Fibroblast of peridontal ligament (primary cell): Measurements from ENCODE around the gene ZC3H4.

ENCODE experiments used
- DNase-seq: peaks from one replicate; pipeline ENCODE4 v3.0.0-alpha.2; 2010; ENCODE audit errors: extremely low read depth

ZC3H4 gene

DNA sequence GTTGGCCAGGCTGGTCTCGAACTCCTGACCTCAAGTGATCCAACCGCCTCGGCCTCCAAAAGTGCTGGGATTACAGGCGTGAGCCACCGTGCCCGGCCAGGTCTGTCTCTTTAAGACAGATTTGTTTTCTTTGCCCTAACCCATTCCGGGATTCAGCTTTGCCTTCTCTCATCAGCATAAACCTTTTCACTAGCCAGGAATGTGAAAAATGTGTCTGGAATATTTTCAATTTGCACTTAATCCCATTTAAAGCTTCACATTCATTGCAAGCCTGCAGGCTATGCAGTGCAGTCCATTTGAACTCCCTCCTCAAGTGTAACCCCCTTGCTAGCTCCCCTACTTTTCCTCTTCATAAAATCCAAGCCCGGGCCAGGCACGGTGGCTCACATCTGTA is 64.3 kb downstream of the ZC3H4 start:
- peak; percentile 33 for DNase-seq

GRCh38 chr19:47047763-47048405 is 65.7 kb downstream of the ZC3H4 start:
- DNase-seq: peak; percentile 91

GRCh38 chr19:47047272-47047762 is 66.3 kb downstream of the ZC3H4 start:
- no peak for DNase-seq

- no peak for DNase-seq
Observed at GRCh38 chr19:47045867-47046470, 67.6 kb downstream of the ZC3H4 start.

- DNase-seq: no peak
Observed at GRCh38 chr19:47044946-47045866, 68.4 kb downstream of the ZC3H4 start.

DNA sequence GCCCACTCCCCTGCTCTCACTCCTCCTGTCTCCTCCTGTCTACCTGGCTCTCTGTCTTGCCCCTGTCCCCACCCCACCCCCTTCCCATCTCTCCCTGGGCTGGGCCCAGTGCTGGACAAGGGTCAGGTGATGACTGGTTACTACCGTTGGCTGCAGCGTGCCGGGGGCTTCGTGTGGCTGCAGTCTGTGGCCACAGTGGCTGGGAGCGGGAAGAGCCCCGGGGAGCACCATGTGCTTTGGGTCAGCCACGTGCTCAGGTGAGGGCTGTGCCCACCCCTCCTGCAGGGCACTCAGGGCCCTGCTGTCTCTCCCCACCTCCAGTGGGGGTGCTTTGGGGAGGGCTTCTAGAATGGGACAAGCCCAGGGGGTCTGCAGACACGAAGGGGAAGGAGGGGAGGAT is 72.7 kb downstream of the ZC3H4 start:
- no peak for DNase-seq

DNA sequence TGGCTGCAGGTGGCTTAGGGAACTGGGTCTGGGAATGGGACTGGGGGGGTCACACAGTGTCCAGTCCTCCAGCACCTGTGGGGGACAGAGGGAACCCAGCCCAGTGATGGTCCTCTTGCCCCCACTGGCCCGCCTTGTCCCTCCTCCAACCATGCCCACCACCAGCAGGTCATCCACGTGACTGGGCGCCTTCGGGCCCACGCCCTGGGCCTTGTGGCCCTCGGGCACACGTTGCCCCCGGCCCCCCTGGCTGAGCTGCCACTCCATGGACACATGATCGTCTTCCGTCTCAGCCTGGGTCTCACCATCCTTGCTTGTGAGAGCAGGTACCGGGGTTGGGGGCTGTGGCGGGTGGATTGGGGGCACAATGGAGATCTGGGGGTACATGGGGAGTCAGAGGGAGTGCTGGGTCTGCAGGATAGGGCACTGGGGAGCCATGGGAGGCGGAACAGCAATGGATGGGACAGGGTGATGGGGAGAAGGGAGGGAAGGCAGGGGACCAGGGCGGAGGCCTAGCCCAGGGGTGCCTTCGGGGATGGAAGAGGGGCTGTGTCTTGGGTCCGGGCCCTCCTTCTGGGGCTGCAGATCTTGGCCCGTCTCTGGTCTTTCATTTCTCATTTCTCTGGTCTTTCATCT is 74.2 kb downstream of the ZC3H4 start:
- no peak for DNase-seq

DNA sequence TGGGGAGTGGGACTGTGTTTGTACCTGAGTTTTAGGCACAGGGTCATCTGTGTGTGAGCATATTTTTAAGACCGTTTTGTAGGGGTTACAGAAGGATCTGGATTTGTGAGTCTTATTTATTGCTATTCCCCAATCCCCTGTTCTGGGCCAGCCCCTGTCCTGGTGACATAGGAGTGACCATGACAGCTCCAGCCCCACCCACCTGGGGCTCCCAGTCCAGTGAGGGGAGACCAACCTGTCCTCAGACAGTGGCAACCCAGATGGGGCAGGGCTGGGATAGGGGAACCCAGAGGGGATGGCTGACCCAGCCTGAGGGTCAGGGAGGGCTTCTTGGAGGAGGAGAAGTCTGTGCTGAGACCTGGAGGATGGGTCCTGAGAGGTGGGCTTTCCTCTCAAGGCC is 75.8 kb downstream of the ZC3H4 start:
- DNase-seq: no peak

GRCh38 chr19:47036097-47036651 is 77.4 kb downstream of the ZC3H4 start:
- DNase-seq: no peak

DNA sequence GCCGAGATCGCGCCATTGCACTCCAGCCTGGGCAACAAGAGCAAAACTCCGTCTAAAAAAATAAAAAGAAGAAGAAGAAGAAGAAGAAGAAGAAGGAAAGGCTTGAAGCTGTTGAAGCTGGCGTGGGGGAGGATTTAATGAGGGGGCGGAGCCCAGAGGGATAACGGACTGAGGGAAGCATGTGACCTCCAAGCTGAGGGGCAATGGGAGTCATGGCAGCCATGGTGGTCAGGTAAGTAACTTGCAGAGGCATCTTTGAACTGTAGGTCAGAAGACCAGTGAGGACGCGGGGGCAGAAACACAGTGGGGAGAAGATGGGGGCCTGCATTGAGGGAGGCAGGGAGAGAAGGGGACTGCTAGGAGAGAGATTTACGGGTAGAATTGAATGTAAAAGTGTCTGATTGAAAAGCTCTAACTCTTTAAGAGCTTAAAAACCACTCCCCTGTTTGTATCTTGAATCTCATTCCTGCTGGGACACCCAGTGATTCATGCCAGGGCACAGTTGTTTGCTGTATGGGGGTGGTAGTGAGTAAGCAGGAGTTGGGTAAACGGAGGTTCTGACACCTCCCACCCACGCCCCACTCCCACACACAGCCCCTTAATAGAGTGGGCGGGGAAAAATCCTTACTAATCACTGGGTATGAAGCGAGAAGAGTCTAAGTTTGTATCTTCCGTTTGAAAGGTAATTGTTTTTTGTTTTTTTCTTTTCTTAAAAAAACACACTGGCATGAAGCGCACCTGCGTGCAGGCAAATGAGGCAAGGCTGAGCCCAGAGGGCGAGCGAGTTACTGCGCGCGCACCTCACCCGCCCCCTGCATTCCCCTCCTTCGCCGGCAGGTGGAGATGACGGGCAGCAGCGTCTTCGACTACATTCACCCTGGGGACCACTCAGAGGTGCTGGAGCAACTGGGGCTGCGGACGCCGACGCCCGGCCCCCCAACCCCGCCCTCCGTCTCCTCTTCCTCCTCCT is 78.2 kb downstream of the ZC3H4 start:
- DNase-seq: peak; percentile 70

- DNase-seq: no peak
Observed at GRCh38 chr19:47032171-47032811, 81.3 kb downstream of the ZC3H4 start.

- DNase-seq: no peak
Observed at GRCh38 chr19:47028195-47028601, 85.4 kb downstream of the ZC3H4 start.

DNA sequence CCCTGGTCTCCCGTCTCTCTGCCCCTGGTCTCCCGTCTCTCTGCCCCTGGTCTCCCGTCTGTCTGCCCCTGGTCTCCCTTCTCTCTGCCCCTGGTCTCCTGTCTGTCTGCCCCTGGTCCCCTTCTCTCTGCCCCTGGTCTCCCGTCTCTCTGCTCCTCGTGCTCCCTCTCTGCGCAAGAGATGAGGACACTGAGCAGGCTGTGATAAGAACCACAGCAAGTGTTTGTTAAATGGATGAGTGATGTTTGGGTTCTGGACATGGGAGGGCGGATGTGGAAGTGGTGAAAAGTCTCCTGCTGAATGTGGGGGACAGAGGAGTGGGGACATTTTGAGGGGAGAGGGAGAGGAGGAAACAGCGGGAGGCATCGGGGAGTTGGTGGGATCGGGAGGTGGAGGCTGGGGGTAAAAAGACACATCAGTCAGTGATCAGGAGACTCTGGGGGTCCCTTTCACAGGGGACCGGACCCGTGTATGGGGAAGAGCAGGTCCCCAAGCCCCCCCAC is 85.9 kb downstream of the ZC3H4 start:
- no peak for DNase-seq

- no peak for DNase-seq
Observed at GRCh38 chr19:47026889-47027288, 86.7 kb downstream of the ZC3H4 start.

GRCh38 chr19:47026156-47026555 is 87.4 kb downstream of the ZC3H4 start:
- no peak for DNase-seq

GRCh38 chr19:47024502-47024901 is 89.1 kb downstream of the ZC3H4 start:
- DNase-seq: no peak

DNA sequence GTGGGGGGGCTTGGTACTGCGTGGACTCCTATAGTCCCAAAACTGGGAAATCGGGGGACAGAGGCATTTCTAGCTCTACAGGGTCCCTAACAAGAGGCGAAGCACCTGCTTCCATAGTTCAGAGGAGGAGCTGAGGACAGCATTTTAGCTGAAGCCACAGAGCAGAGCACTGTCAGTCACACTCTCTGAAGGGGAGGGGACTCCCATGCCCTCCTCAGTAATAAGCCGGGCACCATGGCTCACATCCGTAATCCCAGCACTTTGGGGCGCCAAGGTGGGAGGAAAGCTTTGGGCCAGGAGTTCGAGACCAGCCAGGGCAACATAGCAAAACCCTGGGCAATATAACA is 90.2 kb downstream of the ZC3H4 start:
- DNase-seq: no peak

DNA sequence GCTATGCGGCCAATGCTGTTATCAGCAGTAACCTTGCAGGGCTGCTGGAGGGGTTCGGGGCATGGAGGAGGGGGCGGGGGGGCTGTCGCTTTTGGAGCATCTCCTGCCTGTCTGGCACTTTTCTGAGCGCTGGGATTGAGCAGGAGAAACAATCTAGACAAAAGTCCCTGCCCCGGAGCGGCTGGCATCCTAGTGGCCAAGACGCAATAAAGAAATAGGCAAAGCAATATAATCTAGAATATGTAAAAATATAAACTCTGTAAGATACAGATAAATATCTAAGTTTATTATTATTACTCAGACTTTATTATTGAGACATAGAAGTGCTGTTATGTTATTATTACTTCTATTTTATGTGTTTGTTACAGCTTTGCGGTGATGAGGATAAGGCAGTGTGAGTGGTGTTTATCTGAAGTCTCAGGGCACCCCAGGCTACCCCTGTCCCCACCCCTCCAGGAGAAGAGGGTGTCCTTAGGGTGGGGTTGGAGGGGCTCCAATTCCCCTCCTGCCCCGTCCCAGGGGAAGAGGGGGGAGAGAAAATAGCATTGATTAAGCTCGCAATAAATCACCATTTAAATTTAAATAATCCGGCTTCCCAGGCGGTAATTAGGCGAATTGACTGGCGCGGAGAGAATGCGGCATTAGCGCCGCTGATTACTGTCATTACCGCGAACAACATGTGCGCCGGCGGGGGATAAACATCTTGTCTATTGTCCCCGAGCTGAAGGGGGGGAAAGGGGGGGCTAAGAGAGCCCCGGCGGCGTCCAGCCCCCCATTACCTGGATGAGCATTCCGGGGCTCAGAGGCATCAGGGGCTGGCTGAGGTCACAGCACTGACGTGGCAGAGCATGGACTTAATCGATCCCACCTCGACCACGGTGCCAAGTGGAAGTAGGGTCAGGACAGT is 90.8 kb downstream of the ZC3H4 start:
- no peak for DNase-seq

- no peak for DNase-seq
Observed at GRCh38 chr19:47022140-47022536, 91.4 kb downstream of the ZC3H4 start.
